ENCODE data around the gene ASTL.
A peak's percentile ranks its signal among the peaks of the same experiment; 100 is the strongest.

ASTL gene

DNA sequence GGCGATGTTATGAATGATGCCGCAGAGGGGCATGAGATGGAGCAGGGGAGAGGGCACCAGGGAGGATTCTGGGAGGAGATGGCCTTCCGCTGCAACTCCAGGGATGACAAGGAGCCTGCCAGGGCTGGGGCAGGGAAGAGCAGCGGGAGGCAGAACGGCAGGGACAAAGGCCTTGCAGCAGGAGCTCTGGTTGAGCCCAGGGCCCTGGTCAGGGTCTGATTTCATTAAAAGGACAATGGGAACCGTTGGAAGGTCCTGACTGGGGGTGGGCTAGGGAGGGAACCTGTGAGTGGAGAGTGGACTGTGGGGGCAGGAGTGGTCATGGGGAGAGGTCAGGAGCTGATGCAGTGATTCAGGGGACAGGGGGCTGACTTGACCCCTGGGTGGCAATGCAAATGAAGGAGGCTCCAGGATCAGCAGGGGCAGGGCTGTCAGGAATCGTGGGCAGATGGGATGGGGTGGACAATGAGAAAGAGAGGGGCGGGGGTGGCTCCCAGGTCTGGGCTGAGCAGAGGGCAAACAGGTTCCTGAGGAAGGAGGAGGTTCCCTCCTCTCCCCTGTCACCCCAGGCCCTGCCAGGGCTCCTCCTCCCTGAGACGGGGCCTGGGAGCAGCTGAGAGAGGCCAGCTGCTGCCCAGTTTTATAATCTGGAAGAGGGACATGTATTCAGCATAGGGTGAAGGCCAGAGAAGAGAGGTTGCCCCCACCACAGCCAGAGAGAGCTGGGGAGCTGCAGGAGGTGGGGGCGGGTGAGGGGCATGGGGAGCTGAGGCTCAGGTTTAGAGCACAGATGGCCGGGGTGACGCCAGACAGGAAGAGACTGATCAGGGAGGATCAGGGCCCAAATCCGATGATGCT, 14.2 kb upstream of the ASTL start:
- Histone ChIP-seq H3K4me3 (ENCODE audit: low read depth, low read length) (no peak overlapping the region), H3K27ac (ENCODE audit: extremely low read depth, low read depth, low read length) (no peak overlapping the region), H3K36me3 (ENCODE audit: control insufficient read depth in 2 of 2, insufficient read depth in 1 of 2, low read length in 2 of 2) (no peaks in the 10 kb centered on the region), H3K4me1 (ENCODE audit: control insufficient read depth, insufficient read depth, low read length) (peaks cover 8% of the 10 kb centered on the region; the same call in 1 of the 2 replicates), H3K9me3 (ENCODE audit: control insufficient read depth, insufficient read depth, low read depth, low read length) (no peaks in the 10 kb centered on the region)
- TF ChIP-seq ZIC2 (tag by site-specific recombination; IDR thresholded peaks at IDR 0.05) (peak; percentile 43), ZNF211 (tag by site-specific recombination; IDR thresholded peaks at IDR 0.05; ENCODE audit: low read depth) (no peak)
- CTCF ChIA-PET: interaction anchor here (0.6 to 1.1 kb wide), 3 partner anchors 13 to 87 kb away, joined by 3 read pairs; no protein-coding TSS in a partner anchor
- POLR2A ChIA-PET: no interaction called here

DNA sequence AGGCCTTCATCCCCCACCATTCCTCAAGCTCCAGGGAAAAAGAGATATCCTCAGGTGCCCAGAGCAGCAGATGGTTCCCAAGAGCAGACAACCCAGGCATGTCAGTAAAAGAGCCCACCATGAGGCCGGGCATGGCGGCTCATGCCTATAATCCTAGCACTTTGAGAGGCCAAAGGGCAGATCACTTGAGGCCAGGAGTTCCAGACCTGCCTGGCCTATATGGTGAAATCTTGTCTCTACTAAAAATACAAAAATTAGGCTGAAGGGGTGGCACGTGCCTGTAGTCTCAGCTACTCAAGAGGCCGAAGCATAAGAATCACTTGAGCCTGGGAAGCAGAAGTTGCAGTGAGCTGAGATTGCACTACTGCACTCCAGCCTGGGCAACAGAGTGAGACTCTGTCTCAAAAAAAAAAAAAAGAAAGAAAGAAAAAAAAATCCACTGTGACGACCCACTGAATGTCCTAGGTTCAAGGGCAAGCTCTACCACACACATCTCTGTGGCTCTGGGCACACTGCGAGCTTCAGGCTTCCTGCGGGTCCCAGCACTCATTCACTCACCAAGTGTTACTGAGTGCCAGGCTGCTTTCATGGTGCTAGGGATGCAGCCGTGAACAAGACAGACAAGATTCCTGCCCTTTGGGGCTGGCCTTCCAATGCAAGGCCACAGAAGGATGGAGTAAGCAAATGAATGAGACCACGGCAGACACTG, 13.4 kb upstream of the ASTL start:
- H3K27ac ChIP-seq (ENCODE audit: extremely low read depth, low read depth, low read length): no peak overlapping the region
- TF ChIP-seq ZNF561 (tag by site-specific recombination; IDR thresholded peaks at IDR 0.05; ENCODE audit: borderline replicate concordance) (no peak), ZNF629 (tag by site-specific recombination; IDR thresholded peaks at IDR 0.05) (no peak), HOXD13 (CRISPR knock-in tag; IDR thresholded peaks at IDR 0.05; ENCODE audit: borderline replicate concordance) (no peak), REPIN1 (tag by site-specific recombination; IDR thresholded peaks at IDR 0.05; ENCODE audit: low read depth) (no peak), ZNF24 (tag by site-specific recombination; IDR thresholded peaks at IDR 0.05) (no peak), YY2 (tag by site-specific recombination; IDR thresholded peaks at IDR 0.05) (no peak)
- TF ChIP-seq, protein P1, sequence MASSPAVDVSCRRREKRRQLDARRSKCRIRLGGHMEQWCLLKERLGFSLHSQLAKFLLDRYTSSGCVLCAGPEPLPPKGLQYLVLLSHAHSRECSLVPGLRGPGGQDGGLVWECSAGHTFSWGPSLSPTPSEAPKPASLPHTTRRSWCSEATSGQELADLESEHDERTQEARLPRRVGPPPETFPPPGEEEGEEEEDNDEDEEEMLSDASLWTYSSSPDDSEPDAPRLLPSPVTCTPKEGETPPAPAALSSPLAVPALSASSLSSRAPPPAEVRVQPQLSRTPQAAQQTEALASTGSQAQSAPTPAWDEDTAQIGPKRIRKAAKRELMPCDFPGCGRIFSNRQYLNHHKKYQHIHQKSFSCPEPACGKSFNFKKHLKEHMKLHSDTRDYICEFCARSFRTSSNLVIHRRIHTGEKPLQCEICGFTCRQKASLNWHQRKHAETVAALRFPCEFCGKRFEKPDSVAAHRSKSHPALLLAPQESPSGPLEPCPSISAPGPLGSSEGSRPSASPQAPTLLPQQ (tag by site-specific recombination; IDR thresholded peaks at IDR 0.05): no peak
- TF ChIP-seq, protein P2, sequence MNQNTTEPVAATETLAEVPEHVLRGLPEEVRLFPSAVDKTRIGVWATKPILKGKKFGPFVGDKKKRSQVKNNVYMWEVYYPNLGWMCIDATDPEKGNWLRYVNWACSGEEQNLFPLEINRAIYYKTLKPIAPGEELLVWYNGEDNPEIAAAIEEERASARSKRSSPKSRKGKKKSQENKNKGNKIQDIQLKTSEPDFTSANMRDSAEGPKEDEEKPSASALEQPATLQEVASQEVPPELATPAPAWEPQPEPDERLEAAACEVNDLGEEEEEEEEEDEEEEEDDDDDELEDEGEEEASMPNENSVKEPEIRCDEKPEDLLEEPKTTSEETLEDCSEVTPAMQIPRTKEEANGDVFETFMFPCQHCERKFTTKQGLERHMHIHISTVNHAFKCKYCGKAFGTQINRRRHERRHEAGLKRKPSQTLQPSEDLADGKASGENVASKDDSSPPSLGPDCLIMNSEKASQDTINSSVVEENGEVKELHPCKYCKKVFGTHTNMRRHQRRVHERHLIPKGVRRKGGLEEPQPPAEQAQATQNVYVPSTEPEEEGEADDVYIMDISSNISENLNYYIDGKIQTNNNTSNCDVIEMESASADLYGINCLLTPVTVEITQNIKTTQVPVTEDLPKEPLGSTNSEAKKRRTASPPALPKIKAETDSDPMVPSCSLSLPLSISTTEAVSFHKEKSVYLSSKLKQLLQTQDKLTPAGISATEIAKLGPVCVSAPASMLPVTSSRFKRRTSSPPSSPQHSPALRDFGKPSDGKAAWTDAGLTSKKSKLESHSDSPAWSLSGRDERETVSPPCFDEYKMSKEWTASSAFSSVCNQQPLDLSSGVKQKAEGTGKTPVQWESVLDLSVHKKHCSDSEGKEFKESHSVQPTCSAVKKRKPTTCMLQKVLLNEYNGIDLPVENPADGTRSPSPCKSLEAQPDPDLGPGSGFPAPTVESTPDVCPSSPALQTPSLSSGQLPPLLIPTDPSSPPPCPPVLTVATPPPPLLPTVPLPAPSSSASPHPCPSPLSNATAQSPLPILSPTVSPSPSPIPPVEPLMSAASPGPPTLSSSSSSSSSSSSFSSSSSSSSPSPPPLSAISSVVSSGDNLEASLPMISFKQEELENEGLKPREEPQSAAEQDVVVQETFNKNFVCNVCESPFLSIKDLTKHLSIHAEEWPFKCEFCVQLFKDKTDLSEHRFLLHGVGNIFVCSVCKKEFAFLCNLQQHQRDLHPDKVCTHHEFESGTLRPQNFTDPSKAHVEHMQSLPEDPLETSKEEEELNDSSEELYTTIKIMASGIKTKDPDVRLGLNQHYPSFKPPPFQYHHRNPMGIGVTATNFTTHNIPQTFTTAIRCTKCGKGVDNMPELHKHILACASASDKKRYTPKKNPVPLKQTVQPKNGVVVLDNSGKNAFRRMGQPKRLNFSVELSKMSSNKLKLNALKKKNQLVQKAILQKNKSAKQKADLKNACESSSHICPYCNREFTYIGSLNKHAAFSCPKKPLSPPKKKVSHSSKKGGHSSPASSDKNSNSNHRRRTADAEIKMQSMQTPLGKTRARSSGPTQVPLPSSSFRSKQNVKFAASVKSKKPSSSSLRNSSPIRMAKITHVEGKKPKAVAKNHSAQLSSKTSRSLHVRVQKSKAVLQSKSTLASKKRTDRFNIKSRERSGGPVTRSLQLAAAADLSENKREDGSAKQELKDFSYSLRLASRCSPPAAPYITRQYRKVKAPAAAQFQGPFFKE (tag by site-specific recombination; IDR thresholded peaks at IDR 0.05; ENCODE audit: borderline replicate concordance): no peak
- TF ChIP-seq, protein P3, sequence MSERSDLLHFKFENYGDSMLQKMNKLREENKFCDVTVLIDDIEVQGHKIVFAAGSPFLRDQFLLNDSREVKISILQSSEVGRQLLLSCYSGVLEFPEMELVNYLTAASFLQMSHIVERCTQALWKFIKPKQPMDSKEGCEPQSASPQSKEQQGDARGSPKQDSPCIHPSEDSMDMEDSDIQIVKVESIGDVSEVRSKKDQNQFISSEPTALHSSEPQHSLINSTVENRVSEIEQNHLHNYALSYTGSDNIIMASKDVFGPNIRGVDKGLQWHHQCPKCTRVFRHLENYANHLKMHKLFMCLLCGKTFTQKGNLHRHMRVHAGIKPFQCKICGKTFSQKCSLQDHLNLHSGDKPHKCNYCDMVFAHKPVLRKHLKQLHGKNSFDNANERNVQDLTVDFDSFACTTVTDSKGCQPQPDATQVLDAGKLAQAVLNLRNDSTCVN (tag by site-specific recombination; optimal IDR thresholded peaks at IDR 0.05): no peak
- H3K4me1 ChIP-seq (ENCODE audit: control insufficient read depth, insufficient read depth, low read length): peaks cover 9% of the 10 kb centered on the region; the same call in 1 of the 2 replicates
- CTCF ChIA-PET: interaction anchor here (1.1 kb wide), 1 partner anchor 23 kb away, joined by 3 read pairs; no protein-coding TSS in a partner anchor
- H3K9me3 ChIP-seq (ENCODE audit: control insufficient read depth, insufficient read depth, low read depth, low read length): no peaks in the 10 kb centered on the region
- H3K36me3 ChIP-seq (ENCODE audit: control insufficient read depth in 2 of 2, insufficient read depth in 1 of 2, low read length in 2 of 2): no peaks in the 10 kb centered on the region
- POLR2A ChIA-PET: no interaction called here
- H3K4me3 ChIP-seq (ENCODE audit: low read depth, low read length): no peak overlapping the region

Measured in HEK293 (cell line).